Left ventricle myocardium superior (tissue), 1 donor: ENCODE results near the gene CCDC154. TPM values are rescaled to one million over a fixed set of nuclear protein-coding genes. Genes with fewer than 3 reads are reported as not detected.

Source experiments
- ATAC-seq: fragments of 200-7000 bp; cut with Tn5 transposase; one replicate; pipeline ENCODE4 v1.9.1; 2020; ENCODE audit warnings: mild to moderate bottlenecking, moderate library complexity
- DNase-seq: peaks from one replicate; pipeline ENCODE4 v3.0.0-alpha.2; 2020
- intact Hi-C: fragments of 100-400 bp; cut with micrococcal nuclease; formaldehyde crosslinking; loops from one replicate; pipeline ENCODE4 v1.11.0; 2022
- total RNA-seq: library from RNA; stranded (reverse); fragmentation: NEBNext Ultra II Directional; extraction: Animal tissue kit (Norgen Biotek cat#: 25700); gene quantifications from one replicate; pipeline ENCODE4 v1.2.1, GENCODE V29; 2021
- donor health status: DM: no; HTN: yes; CAD: no; lungs with severe emphysema.

CCDC154 gene
- total RNA-seq, 1 donor from 2014 or later = 1.6 TPM

GRCh38 chr16:1429631-1430030 is 14.7 kb downstream of the CCDC154 start:
- ATAC-seq (no peak), DNase-seq (no peak)
- intact Hi-C loops = no loop called here

GRCh38 chr16:1429012-1429411 is 15.3 kb downstream of the CCDC154 start:
- ATAC-seq (no peak), DNase-seq (no peak)
- intact Hi-C loops = no loop called here

DNA sequence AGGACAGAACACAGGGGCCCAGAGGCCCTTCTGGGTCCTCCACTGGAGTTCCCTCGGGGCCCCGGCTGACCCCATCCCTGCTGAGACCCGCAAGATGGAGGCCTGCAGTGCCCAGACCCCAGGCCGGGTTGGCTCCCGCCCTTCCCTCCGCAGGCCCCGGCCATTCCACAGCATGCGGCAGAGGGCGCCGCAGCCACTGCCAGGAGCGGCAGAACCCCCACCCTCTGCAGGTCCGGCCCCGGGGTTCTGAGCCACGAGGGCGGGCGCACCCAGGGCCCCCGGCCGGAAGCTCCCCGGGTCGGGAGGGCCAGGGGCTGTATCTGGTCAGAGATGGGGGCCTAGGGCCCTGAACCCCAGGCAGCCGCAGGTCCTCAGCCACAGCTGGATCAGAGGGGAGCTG is 15.8 kb downstream of the CCDC154 start:
- ATAC-seq (peak; percentile 45), DNase-seq (peak; percentile 65)
- intact Hi-C loops = no loop called here

DNA sequence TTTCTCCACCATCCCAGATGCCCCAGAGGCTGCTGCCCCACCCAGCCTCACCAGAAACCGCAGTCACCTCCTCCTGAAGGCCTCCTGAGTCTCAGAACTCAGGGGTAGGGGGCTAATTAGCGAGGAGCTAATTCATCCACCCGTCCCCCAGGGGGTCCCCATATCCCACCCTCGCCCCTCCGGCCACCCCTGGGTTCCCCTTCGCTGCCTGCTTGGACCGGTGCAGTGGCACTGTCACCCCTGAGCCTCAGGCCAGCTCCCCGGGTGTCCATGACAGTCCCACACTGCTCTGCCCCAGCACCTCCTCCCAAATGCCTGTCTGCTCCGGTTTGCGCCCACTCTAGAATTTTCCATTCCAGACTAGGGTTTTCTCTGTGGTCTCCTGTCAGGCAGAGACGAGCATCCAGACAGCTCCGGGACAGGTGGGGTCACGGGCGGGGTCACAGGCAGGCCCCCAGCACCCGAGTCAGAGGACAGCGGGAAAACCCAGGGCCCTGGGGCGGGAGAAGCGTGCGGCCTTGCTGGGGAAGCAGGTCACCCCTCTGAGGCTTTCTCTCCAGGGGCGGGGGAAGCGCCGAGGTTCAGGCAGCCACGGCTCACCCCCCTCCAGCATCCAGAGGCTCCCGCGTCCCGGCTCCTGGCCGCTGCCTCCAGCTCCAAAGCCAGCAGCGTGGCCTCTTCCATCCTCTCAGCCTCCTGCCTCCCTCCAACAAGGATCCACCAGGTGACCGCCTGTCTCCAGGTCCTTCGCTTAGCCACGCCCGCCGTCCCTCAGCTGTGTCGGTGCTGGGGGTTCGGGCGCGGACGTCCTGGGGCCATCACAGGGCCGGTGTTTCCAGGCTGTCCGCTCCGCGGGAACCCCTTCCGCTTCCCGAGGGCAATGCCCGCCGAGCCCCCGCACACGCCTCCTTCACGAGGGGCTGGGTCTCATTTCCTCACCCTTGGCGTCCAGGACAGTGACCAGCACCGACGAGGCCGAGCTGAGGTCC is 16.6 kb downstream of the CCDC154 start:
- no peak for ATAC-seq
- no peak for DNase-seq
- intact Hi-C loops = no loop called here

DNA sequence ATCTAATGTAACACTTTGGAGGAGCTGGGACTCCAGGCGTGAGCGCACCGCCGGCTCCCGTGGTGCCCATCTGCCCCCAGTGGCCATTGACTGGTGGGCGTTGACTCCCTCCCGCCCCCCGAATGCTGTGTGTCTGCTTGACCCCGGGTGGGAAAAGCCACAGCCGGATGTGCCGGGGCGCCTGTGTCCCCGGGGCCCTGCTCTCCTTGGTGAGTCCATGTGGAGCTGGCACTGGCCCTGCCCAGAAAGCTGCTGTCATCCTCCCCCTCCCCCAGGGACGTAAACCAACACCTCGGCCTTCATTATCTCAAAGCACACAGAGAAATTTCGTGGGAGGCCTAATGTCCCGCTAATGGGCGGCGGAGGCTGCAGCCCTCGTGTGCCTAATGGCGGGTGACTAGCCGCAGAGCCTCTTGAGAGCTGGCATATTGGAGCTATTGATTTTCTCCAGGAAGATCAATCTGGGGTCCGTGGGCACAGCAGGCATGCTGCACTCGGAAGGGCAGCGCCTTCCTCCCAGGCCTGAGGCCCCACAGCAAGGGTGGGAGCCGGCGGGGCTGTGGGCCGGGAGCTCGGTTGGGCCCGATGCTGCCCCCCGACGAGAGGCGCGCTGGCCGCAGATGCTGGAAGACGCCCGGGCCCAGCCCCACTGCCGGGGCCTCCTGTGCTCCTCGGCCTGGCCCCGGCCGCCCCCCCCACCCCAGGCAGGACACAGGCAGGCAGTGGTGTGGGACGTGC is 17.5 kb downstream of the CCDC154 start:
- intact Hi-C loops = no loop called here
- ATAC-seq = no peak
- no peak for DNase-seq

DNA sequence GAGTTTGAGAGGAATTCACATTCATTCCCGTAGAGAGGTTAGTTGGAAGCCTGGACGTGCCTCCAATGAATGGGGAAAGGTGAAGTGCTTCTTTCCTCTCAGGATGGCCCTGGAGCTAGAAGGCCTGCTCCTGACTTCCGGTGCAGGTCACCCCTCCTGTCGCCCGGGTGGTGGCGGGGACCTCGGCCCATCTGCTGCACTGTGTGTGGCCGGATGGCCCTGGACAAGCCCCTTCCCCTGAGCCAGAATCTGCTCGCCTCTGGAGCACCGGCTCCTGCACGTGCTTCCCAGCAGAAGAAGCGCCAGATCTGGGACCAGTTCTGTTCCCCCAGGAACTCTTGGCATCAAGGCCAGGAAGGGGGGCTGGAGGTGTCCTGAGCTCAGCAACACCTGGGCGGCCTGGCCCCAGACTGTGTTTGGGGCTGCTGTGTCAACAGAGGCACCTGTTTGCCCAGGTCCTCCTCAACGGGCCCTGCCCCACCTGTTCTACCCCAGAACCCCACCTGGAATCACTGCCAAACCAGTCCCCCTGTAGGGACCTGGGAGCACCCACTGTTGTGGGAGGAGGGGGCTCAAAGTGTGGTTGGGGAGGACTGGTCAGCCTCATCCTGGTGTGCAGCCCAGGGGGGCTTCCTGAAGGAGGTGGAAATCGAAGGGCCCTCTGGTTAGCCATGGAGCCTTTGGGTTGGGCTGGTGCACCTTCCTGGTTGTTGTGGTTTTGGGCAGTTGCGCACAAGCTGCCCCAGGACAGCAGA is 18.6 kb downstream of the CCDC154 start:
- DNase-seq (no peak), ATAC-seq (no peak)
- intact Hi-C loops = no loop called here

DNA sequence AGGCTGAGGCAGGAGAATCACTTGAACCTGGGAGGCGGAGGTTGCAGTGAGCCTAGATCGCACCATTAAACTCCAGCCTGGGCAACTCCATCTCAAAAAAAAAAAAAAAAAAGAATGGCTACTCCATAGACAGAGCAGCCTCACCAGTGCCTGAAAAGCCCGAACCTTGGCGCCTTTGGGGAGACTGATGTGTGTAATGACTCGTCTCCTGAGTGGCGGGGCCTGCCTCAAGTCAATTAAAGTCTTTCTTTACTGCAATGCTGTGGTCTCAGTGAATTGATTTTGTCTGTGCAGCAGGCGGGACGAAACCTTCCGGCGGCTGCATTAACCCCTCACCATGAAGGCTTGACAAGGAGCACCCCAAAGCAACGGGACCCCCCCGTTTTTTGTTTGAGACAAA is 20.3 kb downstream of the CCDC154 start:
- ATAC-seq = no peak
- no peak for DNase-seq
- intact Hi-C loops = no loop called here

- no peak for ATAC-seq
- DNase-seq = no peak
- intact Hi-C loops = no loop called here
Observed at GRCh38 chr16:1422076-1422475, 22.3 kb downstream of the CCDC154 start.

DNA sequence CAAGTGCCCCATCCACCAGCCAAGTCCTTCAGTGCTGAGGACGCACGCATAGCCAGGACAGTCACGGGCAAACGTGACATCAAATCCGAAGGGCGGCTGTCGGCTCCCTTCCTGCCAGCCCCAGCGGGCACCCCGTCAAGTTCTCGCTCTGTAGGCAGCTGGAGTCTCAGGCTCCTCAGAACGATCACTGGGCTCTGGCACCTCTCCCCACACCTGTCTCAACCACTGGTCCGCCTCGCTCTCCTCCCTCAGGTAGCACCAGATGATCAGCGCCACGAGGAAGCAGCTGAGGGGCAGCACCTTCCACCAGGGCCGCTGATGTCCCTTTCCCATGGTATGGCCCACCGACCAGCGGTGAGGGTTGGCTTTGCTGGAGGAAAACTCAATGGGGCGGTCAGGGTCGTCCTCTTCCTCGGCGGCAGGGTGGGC is 24.2 kb downstream of the CCDC154 start:
- ATAC-seq (no peak), DNase-seq (no peak)
- intact Hi-C loops = no loop called here

DNA sequence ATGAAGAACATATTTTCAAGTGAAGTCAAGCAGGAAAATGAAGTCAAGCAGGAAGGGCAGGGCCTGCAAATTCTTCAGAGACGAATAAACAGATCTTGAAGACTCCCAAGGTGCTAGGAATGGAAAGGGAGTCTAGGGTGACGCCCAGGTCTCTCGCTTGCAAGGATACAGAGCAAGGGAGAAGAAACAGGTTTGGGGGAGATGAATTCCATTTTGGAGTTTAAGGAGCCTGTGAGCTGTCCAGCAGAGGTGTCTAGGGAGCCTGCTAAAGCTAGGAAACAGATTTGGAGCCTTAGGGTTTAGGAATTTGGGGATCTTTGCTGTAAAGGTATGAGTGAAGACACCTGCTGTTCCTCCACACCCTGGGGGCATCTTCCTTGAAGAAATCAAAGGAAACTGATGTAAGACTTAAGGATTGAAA is 27.8 kb downstream of the CCDC154 start:
- no peak for ATAC-seq
- DNase-seq = no peak
- intact Hi-C loops = no loop called here

- ATAC-seq = peak; percentile 60
- intact Hi-C loops = no loop called here
- peak; percentile 92 for DNase-seq
Observed at GRCh38 chr16:1414532-1415260, 29.7 kb downstream of the CCDC154 start, which contains the start of gene UNKL. Gene UNKL (minus strand): TSS chr16:1414704. CDS start chr16:1414691, 13 bp downstream.

DNA sequence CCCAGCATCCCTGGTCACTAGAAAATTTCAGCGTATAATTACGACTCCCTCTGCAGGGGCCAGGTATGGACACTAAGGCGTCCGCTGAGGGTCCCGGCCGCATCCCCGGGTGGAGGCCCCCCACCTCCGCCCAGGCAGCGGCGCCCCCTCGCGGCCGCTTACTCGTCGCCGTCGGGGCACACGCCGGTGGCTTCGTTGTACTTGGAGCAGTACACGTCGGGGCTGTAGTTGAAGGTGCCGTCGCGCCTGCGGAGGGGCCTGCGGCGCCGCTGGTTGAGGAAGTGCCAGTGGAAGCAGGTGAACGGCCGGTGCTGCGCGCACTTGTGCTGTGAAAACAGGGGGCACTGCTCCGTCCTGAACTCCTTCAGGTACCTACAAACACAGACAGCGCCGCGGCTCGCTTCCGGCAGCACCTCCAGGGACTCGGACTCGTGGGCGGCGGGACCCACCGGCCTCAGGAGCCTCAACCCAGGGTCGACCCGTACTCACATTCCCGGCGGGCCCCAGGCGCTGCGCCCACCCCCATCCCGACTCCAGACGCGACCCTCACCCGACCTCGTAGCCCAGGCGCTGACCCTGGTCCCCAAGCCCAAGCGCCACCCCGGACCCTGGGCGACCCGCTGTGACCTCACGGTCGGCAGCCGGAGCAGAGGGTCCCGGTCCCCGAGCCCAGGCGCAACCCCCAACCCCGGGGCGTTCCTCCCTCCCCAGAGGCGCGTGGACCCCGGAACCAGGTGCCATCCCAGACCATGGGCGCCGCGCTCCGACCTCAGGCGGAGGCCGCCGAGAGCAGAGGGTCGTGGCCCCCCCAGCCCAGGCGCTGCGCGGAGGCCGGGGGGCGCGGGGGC is 30.4 kb downstream of the CCDC154 start:
- peak; percentile 71 for DNase-seq
- peak; percentile 46 for ATAC-seq
- intact Hi-C loops = no loop called here

DNA sequence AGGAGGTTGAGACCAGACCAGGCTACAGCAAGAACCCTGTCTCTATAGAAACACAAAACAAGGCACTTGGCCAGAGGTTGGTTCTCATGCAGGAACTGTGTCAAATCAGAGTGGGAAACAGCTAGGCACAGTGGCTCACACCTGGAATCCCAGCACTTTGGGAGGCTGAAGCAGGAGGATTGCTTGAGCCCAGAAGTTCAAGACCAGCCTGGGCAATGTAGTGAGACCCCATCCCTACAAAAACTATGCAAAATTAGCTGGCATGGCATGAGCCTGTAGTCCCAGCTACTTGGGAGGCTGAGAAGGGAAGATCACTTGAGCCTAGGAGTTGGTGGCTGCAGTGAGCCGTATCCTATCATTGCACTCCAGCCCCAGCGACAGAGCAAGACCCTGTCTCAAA is 31.5 kb downstream of the CCDC154 start:
- DNase-seq (no peak), ATAC-seq (no peak)
- intact Hi-C loops = no loop called here

DNA sequence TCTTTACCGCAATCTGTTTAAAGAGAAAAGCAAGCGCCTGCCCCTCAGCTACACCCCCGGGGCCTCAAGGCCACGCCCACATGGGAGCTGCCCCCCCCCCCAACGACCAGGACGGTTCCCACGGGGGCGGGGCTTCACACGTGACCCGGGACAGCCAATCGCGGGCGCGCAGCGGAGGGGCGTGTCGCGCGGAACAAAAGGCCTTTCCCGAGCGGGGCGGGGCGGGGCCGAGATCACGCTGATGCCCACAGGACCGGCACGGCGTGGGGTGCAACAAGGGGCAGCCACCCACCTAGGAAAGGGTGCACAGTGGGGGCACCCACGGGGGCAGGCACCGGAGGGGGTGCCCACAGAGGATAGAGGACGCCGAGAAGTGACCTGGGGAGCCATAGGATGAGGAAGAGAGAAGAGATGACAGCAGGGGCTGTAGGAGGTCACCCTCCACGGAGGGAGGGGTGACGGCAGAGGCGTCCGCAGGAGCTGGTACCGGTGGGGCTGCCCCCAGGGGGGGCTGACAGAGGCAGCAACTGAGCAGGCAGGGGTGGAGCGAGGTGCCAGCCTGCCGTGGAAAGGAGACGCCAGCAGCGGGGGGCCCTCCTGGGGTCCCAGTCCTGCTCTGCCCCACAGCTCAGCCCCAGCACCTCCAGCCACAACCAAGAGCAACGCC is 36.1 kb downstream of the CCDC154 start:
- intact Hi-C loops = no loop called here
- DNase-seq (peak; percentile 97), ATAC-seq (peak; percentile 97)

GRCh38 chr16:1407753-1408152 is 36.6 kb downstream of the CCDC154 start:
- intact Hi-C loops = no loop called here
- ATAC-seq = peak; percentile 36
- peak; percentile 58 for DNase-seq

- intact Hi-C loops = no loop called here
- no peak for ATAC-seq
- DNase-seq = no peak
Observed at GRCh38 chr16:1403733-1404132, 40.6 kb downstream of the CCDC154 start.

- intact Hi-C loops = no loop called here
- DNase-seq (no peak), ATAC-seq (no peak)
Observed at GRCh38 chr16:1403036-1403435, 41.3 kb downstream of the CCDC154 start.
